Umbilical cord (tissue), 2 donors: Measurements from ENCODE around the gene PREX1. TPM values are rescaled to one million over a fixed set of nuclear protein-coding genes. Genes with fewer than 3 reads are reported as not detected.
A peak's percentile ranks its signal among the peaks of the same experiment; 100 is the strongest.

ENCODE experiments used
- DNase-seq: peaks from one replicate; pipeline ENCODE4 v3.0.0-alpha.2; 2015; ENCODE audit warnings: low spot score
- total RNA-seq: library from RNA; depleted of rRNA; stranded (reverse); fragments of >200 nt; gene quantifications from one replicate; pipeline ENCODE4 v1.2.3, GENCODE V29; 2014; ENCODE audit warnings: low replicate concordance; ENCODE audit not compliant: insufficient read depth

PREX1 gene
- total RNA-seq, 1 donor from 2014 or later, result 6.5 TPM

GRCh38 chr20:48635791-48636267 is 192.0 kb downstream of the PREX1 start:
- peak; percentile 35 for DNase-seq

GRCh38 chr20:48635361-48635760 is 192.4 kb downstream of the PREX1 start:
- no peak for DNase-seq

- DNase-seq, result no peak
These were observed 193.2 kb downstream of the PREX1 start for GRCh38 chr20:48634641-48635040.

GRCh38 chr20:48633620-48634257 is 194.1 kb downstream of the PREX1 start:
- DNase-seq, result no peak

GRCh38 chr20:48632825-48633619 is 194.8 kb downstream of the PREX1 start:
- DNase-seq, result no peak

- no peak for DNase-seq
These were observed 195.6 kb downstream of the PREX1 start for GRCh38 chr20:48632017-48632824.

GRCh38 chr20:48631114-48632016 is 196.4 kb downstream of the PREX1 start:
- DNase-seq, result no peak

- DNase-seq, result no peak
These were observed 197.3 kb downstream of the PREX1 start for GRCh38 chr20:48630342-48631075.

GRCh38 chr20:48629960-48630315 is 197.9 kb downstream of the PREX1 start:
- DNase-seq, result no peak

GRCh38 chr20:48629069-48629959 is 198.5 kb downstream of the PREX1 start:
- DNase-seq, result no peak

- DNase-seq, result no peak
These were observed 200.1 kb downstream of the PREX1 start for GRCh38 chr20:48627737-48628128.

GRCh38 chr20:48626938-48627736 is 200.7 kb downstream of the PREX1 start:
- DNase-seq, result no peak

GRCh38 chr20:48626226-48626937 is 201.4 kb downstream of the PREX1 start:
- no peak for DNase-seq

GRCh38 chr20:48625136-48625900 is 202.5 kb downstream of the PREX1 start:
- DNase-seq, result no peak

- no peak for DNase-seq
These were observed 203.3 kb downstream of the PREX1 start for GRCh38 chr20:48624315-48625020.

- no peak for DNase-seq
These were observed 203.9 kb downstream of the PREX1 start for GRCh38 chr20:48623906-48624265.
